Sigmoid colon (tissue), 4 donors: Measurements from ENCODE around the gene HOXB4.
A peak's percentile ranks its signal among the peaks of the same experiment; 100 is the strongest.

Experiments
- EP300 ChIP-seq, 4 donors: sonication (generic); formaldehyde crosslinking; IDR thresholded peaks; one replicate each; pipeline ENCODE4 v1.6.1; 2017; ENCODE audit warnings: antibody characterized with exemption in 4 of 4
- POLR2A ChIP-seq, 2 donors: fragments of 450-650 bp; IDR thresholded peaks; one replicate each; pipeline ENCODE4 v1.6.1; 2016; ENCODE audit warnings: antibody characterized with exemption in 2 of 2, mild to moderate bottlenecking in 2 of 2, moderate library complexity in 2 of 2
- POLR2AphosphoS5 ChIP-seq, 4 donors: sonication (generic); formaldehyde crosslinking; IDR thresholded peaks; one replicate each; pipeline ENCODE4 v1.6.1; 2017; ENCODE audit warnings: antibody characterized with exemption in 4 of 4
- TF ChIP-seq, protein P1 (sequence below), 4 experiments: fragments of 450-650 bp in 3 of 4; fragments of 200-600 bp in 1 of 4; IDR thresholded peaks; one replicate each; pipeline ENCODE4 v1.5.1; 2016 to 2019; ENCODE audit warnings: antibody characterized with exemption in 4 of 4, mild to moderate bottlenecking in 3 of 4, moderate library complexity in 2 of 4

DNA sequence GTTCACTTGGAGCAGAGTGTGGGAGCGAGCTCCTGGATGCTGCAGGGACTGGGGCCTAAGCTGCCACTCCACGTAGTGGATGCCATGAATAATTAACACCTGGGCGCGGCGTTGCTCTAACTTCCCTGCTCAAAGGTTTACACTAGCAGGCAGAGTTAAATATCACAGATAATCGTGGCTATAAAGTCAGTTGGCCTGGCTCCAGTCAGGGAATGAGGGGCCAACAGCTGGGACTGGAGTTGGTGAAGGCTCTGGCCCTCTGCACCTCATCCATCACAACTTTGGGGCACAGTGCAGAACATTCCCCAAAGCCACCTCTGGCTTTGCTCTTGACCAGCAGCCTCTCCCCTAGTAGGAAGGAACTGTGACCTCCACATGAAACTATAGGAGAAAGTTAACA lies 10.9 kb downstream of the HOXB4 start:
- TF ChIP-seq POLR2AphosphoS5 (IDR thresholded peaks at IDR 0.05) (peak in 1 of 4 donors; percentile 5), POLR2A (IDR thresholded peaks at IDR 0.05) (no peak), EP300 (IDR thresholded peaks at IDR 0.05) (no peak)
- TF ChIP-seq, protein P1, sequence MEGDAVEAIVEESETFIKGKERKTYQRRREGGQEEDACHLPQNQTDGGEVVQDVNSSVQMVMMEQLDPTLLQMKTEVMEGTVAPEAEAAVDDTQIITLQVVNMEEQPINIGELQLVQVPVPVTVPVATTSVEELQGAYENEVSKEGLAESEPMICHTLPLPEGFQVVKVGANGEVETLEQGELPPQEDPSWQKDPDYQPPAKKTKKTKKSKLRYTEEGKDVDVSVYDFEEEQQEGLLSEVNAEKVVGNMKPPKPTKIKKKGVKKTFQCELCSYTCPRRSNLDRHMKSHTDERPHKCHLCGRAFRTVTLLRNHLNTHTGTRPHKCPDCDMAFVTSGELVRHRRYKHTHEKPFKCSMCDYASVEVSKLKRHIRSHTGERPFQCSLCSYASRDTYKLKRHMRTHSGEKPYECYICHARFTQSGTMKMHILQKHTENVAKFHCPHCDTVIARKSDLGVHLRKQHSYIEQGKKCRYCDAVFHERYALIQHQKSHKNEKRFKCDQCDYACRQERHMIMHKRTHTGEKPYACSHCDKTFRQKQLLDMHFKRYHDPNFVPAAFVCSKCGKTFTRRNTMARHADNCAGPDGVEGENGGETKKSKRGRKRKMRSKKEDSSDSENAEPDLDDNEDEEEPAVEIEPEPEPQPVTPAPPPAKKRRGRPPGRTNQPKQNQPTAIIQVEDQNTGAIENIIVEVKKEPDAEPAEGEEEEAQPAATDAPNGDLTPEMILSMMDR (IDR thresholded peaks at IDR 0.05): no peak
